HG03469 (cell line): Measurements from ENCODE around the gene SLC49A3.

ENCODE experiments used
- ATAC-seq: cut with Tn5 transposase; IDR thresholded peaks from one replicate; pipeline ENCODE4 v1.9.1; 2021; ENCODE audit warnings: mild to moderate bottlenecking, moderate library complexity, moderate number of reproducible peaks; ENCODE audit not compliant: unreplicated experiment

Gene SLC49A3

DNA sequence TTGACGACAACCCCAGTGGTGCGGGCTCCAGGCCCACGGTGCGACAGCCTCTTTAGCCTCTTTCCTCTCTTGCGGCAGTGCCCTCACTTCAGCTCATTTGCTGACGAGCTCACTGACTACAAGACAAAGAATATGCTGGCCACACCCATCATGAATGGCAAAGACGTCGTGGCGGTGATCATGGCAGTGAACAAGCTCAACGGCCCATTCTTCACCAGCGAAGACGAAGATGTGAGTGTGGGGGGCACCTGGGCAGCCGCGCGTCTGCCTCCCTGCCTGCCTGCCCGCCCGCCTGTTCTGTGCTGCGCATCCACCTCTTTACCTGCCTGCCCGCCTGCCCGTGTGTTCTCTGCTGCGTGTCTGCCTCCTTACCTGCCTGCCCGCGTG lies 54.4 kb downstream of the SLC49A3 start:
- ATAC-seq = no peak

DNA sequence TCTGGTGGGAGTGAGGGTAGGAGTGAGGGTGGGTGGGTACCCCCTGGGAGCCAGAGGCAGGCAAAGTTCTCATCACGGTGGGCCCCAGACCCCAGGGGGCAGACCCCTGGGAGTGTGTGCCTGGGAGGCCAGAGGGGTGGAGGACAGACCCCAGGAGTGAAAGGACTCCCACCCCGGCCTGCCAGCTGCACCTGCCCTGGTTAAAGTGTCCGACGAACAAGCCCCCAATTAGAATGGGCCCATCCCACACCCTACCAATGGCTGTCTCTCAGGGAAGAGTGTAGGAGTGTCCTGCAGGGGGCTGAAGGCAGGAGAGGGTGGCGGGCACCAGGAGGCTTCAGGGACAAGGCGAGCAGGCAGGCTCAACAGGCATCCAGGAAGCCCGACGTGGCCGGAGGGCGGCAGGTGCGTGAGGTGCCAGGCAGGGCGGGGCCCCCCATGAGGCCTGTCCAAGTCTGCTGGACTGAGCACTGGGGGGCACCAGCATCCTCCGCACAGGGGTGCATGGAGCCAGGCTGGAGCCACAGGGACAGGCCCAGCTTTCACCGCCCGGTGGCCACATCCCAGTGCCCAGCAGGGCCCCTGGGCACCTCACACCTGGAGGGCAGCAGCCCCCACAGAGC lies 54.9 kb downstream of the SLC49A3 start:
- ATAC-seq = no peak

GRCh38 chr4:633406-633805 lies 55.5 kb downstream of the SLC49A3 start:
- no peak for ATAC-seq

- ATAC-seq = no peak
Observed at GRCh38 chr4:632926-633325, 56.0 kb downstream of the SLC49A3 start.

DNA sequence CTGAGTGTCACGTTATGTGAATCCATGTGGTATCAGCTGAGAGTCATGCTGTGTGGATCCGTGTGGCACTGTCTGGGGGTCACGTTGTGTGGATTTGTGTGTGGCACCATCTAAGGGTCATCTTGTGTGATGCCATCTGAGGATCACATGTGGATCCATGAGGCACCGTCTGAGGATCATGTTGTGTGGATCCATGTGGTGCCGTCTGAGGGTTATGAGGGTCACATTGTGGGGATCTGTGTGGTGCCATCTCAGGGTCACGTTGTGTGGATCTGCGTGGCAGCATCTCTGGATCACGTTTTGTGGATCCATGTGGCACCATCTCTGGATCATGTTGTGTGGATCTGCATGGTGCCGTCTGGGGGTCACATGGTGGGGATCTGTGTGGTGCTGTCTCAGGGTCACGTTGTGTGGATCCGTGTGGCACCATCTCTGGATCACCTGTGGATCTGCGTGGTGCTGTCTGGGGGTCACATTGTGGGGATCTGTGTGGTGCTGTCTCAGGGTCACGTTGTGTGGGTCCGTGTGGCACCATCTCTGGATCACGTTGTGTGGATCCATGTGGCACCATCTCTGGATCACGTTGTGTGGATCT lies 56.7 kb downstream of the SLC49A3 start:
- no peak for ATAC-seq
